Epidermal melanocyte (primary cell): ENCODE data around the gene SNAP25.
A peak's percentile ranks its signal among the peaks of the same experiment; 100 is the strongest.

Experiments used
- DNase-seq: peaks from one replicate; pipeline ENCODE4 v3.0.0; 2011; ENCODE audit warnings: low spot score; ENCODE audit not compliant: insufficient read length

Gene SNAP25

GRCh38 chr20:10263385-10264165, 44.9 kb downstream of the SNAP25 start:
- no peak for DNase-seq

DNA sequence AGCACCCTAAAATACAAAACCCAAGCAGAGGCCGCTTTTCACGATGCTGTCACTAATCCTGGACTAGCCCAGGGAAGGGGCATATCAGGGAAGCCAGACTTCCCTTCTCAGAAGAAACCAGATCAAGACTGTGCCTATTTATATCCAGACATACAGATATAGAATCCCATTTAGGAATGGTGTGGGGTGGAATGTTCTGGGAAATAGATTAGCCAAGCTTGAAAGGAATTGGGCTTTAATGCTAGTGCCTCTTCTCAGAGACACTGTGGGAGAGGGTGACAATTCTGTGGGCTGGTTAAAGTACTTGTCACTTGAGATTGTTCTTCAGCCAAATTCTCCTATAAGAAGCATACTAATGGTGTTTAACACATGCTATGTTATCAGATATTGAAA, 45.5 kb downstream of the SNAP25 start:
- DNase-seq = no peak

- DNase-seq = no peak
Observed at GRCh38 chr20:10268636-10269035, 50.0 kb downstream of the SNAP25 start.

GRCh38 chr20:10270630-10271029, 52.0 kb downstream of the SNAP25 start:
- no peak for DNase-seq

DNA sequence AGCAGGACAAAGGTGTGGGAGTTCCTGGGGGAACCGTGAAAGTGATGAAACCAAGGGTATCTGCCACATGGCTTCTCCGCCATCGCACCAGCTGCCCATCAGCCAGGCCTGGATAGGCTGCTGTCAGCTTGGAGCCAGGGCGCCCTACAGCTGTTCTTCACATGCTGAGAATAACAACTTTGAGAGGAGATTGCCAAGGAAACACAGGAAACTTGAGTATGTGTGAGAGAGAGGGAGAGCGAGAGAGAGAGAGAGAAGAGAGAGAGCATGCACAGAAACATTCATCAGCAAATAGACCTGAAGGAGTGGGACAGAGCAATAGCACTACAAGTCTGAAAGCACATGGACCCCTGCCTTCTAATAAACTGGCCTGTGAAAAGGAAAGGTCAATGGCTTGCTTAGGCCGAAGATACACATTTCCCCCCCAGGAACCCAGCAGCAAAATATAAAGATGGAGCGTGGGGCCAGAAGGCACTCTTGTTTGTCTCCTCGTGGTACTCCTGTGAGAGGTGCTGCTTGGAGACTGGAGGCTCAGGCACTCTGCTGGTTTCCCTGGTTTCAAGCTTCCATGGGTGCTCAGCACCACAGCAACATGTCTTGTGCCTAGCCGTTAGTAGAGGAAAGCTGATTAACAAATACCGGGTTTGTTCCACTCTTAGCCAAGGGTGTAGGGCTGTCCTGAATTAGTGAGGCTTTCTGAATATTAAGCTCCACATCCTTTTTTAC, 53.0 kb downstream of the SNAP25 start:
- no peak for DNase-seq

DNA sequence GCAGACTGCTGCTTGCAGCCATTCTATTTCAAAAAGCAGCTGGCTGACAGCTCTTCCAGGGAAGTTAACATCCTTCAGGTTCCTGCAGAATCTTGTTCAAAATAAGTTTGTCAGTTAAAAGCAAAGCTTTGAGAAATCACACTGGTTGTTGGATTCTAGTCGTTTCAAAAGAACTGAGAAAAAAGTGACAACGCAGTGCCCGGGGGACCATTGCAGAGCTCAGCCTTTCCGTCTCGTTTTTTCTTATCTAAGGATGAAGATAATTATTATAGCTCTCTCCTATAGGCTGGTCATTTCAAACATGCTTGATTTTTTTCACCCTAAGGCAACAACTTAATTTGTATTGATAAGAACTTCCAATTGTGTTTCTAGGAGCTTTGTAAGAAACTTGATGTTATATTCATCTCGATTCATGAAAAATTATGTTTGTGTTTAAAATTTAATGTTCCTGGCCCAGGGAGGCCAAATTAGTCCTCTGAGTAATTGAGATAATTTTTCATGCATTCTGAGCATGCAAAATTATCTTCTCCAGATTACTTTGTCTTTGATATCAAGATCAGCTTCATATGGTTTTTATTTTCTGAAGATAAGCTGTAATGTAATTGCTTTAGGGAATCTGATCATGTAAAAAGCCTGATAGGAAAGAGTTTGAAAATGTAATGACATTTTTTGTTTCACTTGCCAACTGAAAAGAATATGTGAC, 58.4 kb downstream of the SNAP25 start:
- no peak for DNase-seq

- DNase-seq = no peak
Observed at GRCh38 chr20:10277616-10278015, 59.0 kb downstream of the SNAP25 start.

- DNase-seq = no peak
Observed at GRCh38 chr20:10278412-10278811, 59.8 kb downstream of the SNAP25 start.

- no peak for DNase-seq
Observed at GRCh38 chr20:10280018-10280908, 61.6 kb downstream of the SNAP25 start.

DNA sequence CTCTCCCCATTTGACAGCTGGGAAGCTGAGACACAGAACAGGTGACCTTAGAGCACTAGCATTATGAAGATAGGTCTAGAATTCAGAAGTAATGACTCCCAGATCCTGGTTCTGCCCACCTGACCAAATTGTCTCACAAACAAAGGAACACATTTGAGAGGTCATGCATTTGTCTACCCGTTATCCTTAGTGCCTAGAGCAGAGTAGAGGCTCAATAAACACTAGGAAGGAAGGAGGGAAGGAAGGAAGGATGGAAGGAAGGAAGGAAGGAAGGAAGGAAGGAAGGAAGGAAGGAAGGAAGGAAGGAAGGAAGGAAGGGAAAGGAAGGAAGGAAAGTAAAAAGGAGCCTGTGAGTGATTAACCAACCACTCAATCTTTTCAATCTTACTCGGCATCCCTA, 63.3 kb downstream of the SNAP25 start:
- no peak for DNase-seq

GRCh38 chr20:10282979-10283456, 64.4 kb downstream of the SNAP25 start:
- DNase-seq = no peak

GRCh38 chr20:10286356-10286755, 67.7 kb downstream of the SNAP25 start:
- DNase-seq = no peak

- no peak for DNase-seq
Observed at GRCh38 chr20:10288421-10288820, 69.8 kb downstream of the SNAP25 start.

DNA sequence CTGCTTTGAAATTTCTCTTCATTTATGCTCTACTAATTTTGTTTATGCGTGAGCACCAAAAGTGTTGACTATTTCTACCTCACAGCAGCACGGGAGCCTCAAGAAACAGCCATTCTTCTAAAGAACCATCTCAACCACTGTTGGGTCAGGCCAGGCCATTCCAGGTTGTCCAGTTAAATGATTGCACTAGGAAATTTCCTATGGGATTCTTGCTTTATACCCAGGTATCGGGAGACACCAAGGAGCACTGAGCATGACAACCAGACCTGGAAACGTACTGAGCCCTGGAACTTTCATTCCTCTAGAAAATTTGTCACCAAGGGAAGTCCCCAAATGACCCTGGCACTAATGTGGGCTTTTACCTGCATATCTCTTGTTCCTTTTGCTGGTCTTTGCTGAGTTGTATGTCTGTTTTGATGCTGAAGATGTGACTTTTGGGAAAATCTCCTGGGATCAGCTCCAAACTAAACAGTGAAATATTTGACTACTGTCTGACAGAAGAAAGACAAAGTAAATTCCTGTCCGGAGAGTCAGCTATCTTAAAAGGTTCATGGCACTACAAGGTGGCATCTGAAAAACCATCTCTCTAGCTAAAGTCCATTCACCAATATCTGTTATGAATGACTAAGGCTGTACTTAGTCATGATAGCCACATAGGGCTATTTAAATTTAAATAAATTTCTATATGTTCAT, 70.5 kb downstream of the SNAP25 start:
- DNase-seq = no peak

GRCh38 chr20:10291568-10292248, 73.1 kb downstream of the SNAP25 start:
- no peak for DNase-seq

GRCh38 chr20:10297223-10297622, 78.6 kb downstream of the SNAP25 start:
- DNase-seq = no peak

GRCh38 chr20:10297684-10298240, 79.1 kb downstream of the SNAP25 start:
- DNase-seq = peak; percentile 34

DNA sequence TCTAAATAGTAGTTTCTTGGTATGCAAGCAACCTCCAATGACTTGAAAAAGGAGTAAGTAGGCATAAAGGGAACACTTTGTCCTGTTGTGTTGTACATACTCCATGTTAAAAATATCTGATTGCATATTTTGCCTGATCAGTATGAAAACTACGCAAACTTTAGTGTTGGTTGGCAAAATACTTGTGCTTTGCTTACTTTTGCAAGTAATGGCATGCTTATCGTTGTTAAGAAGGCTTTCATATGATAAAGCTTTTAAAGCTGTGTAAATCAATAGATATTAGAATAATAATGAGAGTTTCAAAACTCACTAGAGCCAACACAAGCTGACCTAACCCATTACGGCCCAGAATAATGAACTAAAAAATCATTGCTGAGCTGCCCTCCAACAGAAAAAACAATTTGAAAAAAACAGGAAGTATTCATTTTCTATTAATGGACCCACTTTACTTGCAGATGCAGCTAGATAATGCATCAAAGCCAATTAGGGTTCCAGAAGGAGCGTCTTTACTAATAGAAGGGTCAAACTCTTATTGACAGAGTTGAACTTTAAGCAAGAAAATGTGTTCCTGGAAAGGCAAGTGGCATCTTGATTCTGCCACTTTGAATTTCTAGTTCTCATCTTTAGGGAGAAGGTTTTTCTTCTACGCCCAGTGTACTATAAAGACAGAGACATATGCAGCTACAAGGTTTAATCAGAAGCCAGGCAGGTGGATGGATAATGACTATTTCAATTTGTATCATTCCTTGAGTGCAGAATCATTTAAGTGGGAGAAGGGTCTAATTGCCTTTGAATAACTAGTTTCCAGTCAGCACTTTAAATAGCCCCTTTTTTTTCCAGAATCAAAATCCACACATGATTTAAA, 82.2 kb downstream of the SNAP25 start:
- DNase-seq = no peak

GRCh38 chr20:10303852-10304251, 85.2 kb downstream of the SNAP25 start:
- DNase-seq = no peak
